Measurements from ENCODE around the gene GAL3ST3. TPM values are rescaled to one million over a fixed set of nuclear protein-coding genes. Genes with fewer than 3 reads are reported as not detected.
"Not testable (repeated sequence)": the region's sequence is repeated elsewhere in the genome, so short reads cannot be mapped to it uniquely, and the experiment has no call there.

GAL3ST3 gene
- total RNA-seq, 4 donors from 2014 or later: not detected

GRCh38 chr11:66035653-66036333 is 13.2 kb downstream of the GAL3ST3 start:
- no peak overlapping the region for H3K4me3 ChIP-seq
- no peak overlapping the region for H3K27ac ChIP-seq
- no peaks in the 10 kb centered on the region for H3K36me3 ChIP-seq
- H3K27me3 ChIP-seq: peaks cover 5% of the 10 kb centered on the region
- H3K4me1 ChIP-seq: no peaks in the 10 kb centered on the region
- no peak for TF ChIP-seq POLR2AphosphoS5 (IDR thresholded peaks at IDR 0.05)
- no peak for TF ChIP-seq EP300 (IDR thresholded peaks at IDR 0.05)
- TF ChIP-seq, protein P1, sequence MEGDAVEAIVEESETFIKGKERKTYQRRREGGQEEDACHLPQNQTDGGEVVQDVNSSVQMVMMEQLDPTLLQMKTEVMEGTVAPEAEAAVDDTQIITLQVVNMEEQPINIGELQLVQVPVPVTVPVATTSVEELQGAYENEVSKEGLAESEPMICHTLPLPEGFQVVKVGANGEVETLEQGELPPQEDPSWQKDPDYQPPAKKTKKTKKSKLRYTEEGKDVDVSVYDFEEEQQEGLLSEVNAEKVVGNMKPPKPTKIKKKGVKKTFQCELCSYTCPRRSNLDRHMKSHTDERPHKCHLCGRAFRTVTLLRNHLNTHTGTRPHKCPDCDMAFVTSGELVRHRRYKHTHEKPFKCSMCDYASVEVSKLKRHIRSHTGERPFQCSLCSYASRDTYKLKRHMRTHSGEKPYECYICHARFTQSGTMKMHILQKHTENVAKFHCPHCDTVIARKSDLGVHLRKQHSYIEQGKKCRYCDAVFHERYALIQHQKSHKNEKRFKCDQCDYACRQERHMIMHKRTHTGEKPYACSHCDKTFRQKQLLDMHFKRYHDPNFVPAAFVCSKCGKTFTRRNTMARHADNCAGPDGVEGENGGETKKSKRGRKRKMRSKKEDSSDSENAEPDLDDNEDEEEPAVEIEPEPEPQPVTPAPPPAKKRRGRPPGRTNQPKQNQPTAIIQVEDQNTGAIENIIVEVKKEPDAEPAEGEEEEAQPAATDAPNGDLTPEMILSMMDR (IDR thresholded peaks at IDR 0.05): no peak
- no peak for TF ChIP-seq POLR2A (IDR thresholded peaks at IDR 0.05)
- WGBS: 70% methylated on average over 9 of the region's 9 CpGs
- no peak for DNase-seq (ENCODE audit: low spot score in 2 of 2)
- no peaks in the 10 kb centered on the region for H3K9me3 ChIP-seq

DNA sequence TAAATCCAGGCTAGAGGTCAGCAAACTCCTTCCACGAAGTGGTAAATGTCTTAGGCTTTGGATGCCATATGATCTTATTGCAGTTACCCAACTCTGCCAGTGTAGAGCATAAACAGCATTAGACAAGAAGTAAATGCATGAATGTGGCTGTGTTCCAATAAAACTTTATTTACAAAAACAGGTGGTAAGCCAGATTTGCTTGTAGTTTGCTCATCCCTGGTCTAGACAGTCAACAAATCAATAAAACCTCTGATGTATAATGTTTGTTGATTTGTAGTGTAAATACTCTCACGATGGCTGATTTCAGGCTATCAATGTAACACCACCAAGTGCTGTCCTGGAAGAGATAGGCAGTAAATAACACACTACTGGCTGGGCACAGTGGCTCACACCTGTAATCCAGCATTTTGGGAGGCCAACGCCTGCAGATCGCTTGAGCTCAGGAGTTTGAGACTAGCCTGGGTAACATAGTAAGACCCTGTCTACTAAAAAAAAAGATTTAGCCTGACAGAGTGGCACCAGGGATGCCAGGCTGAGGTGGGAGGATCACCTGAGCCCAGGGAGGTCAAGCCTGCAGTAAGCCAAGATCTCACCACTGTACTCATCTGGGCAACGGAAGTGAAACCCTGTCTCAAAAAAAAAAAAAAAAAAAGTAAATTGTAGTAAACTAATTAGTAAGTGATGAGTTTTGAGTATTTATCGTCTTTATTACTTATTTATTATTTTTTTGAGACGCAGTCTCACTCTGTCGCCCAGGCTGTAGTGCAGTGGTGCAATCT is 15.8 kb downstream of the GAL3ST3 start:
- peaks cover 5% of the 10 kb centered on the region for H3K27me3 ChIP-seq
- H3K4me1 ChIP-seq: no peaks in the 10 kb centered on the region
- no peak for DNase-seq (ENCODE audit: low spot score in 2 of 2)
- H3K36me3 ChIP-seq: no peaks in the 10 kb centered on the region
- H3K4me3 ChIP-seq: no peak overlapping the region
- no peak overlapping the region for H3K27ac ChIP-seq
- no peak for TF ChIP-seq EP300 (IDR thresholded peaks at IDR 0.05)
- no peak for TF ChIP-seq POLR2A (IDR thresholded peaks at IDR 0.05)
- TF ChIP-seq, protein P1 (IDR thresholded peaks at IDR 0.05): no peak
- no peak for TF ChIP-seq POLR2AphosphoS5 (IDR thresholded peaks at IDR 0.05)
- WGBS: 88% methylated on average over 8 of the region's 8 CpGs
- H3K9me3 ChIP-seq: no peaks in the 10 kb centered on the region

GRCh38 chr11:66026017-66026529 is 22.9 kb downstream of the GAL3ST3 start, which contains the start of gene CATSPER1:
Gene CATSPER1 (minus strand): TSS chr11:66026479. CDS start chr11:66026379, 100 bp downstream.
- DNase-seq (ENCODE audit: low spot score in 2 of 2): no peak
- H3K4me3 ChIP-seq: no peak within 1 kb of the TSS
- TF ChIP-seq POLR2AphosphoS5 (IDR thresholded peaks at IDR 0.05) (no peak), POLR2A (IDR thresholded peaks at IDR 0.05) (no peak), EP300 (IDR thresholded peaks at IDR 0.05) (no peak)
- TF ChIP-seq, protein P1 (IDR thresholded peaks at IDR 0.05): no peak
- H3K27ac ChIP-seq: no peak within 1 kb of the TSS
- no peaks in the 10 kb centered on the region for H3K36me3 ChIP-seq
- no peaks in the 10 kb centered on the region for H3K9me3 ChIP-seq
- peaks cover 10% of the 10 kb centered on the region for H3K27me3 ChIP-seq
- peaks cover 9% of the 10 kb centered on the region for H3K4me1 ChIP-seq
- WGBS: 93% methylated on average over 18 of the region's 18 CpGs

- not testable (repeated sequence) for H3K9me3 ChIP-seq; H3K27me3 ChIP-seq; H3K27ac ChIP-seq; H3K36me3 ChIP-seq; H3K4me1 ChIP-seq; H3K4me3 ChIP-seq; DNase-seq (ENCODE audit: low spot score in 2 of 2)
- WGBS: 94% methylated on average over 5 of the region's 5 CpGs
Observed at GRCh38 chr11:66023186-66023440, 25.8 kb downstream of the GAL3ST3 start.

- TF ChIP-seq, protein P1 (IDR thresholded peaks at IDR 0.05): peak; percentile 72 to 97
- no peak for TF ChIP-seq POLR2AphosphoS5 (IDR thresholded peaks at IDR 0.05)
- 21% methylated on average over 40 of the region's 46 CpGs for WGBS
- no peaks in the 10 kb centered on the region for H3K9me3 ChIP-seq
- peak overlapping the region; percentile 21 for H3K4me3 ChIP-seq
- H3K27ac ChIP-seq: no peak overlapping the region
- DNase-seq (ENCODE audit: low spot score in 2 of 2): peak in 1 of 2 donors; percentile 84
- peaks cover 9% of the 10 kb centered on the region for H3K4me1 ChIP-seq
- H3K36me3 ChIP-seq: no peaks in the 10 kb centered on the region
- peaks cover 10% of the 10 kb centered on the region for H3K27me3 ChIP-seq
Observed at GRCh38 chr11:66022401-66023185, 26.4 kb downstream of the GAL3ST3 start.
